GM12892 (cell line): ENCODE measurements around the gene ACTN1.

Experiments used
- POLR2A ChIP-seq: IDR thresholded peaks from 2 replicates; pipeline ENCODE4 v1.6.1; 2011; ENCODE audit warnings: low read depth, low read length, control low read depth
- POLR2AphosphoS5 ChIP-seq: IDR thresholded peaks from 2 replicates; pipeline ENCODE4 v1.6.1; 2011; ENCODE audit warnings: low read depth, low read length, control low read depth

DNA sequence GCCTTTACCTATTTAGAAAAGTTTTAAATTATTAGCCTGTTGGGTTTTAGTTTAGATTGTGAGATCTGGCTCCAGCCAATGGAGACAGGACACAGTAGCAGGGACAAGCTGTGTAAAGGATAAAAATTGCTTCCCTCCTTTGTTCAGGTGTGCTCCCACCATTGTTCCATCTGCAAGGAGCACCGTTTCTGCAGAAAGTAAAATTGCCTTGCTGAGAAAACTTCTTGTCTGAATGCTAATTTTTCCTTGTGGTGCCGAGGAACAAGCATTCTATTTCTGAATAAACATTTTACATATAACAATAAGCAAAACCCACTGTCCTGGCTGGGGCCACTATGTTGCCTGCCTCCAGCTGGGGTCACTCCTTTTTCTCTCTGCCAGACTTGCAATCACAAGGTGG lies 113.6 kb downstream of the ACTN1 start:
- TF ChIP-seq POLR2A (no peak), POLR2AphosphoS5 (no peak)
